Thoracic aorta (tissue), 2 donors: ENCODE data around the gene PCNT. TPM values are rescaled to one million over a fixed set of nuclear protein-coding genes. Genes with fewer than 3 reads are reported as not detected.

Experiments used
- ATAC-seq: fragments of 150-250 bp; one replicate; pipeline ENCODE4 v1.8.0; 2017; ENCODE audit warnings: low read depth; ENCODE audit not compliant: insufficient number of reproducible peaks, low FRiP score
- DNase-seq: peaks from one replicate; pipeline ENCODE4 v3.0.0-alpha.2; 2020; ENCODE audit warnings: low spot score
- H3K27ac ChIP-seq, 2 donors: fragments of 200-600 bp; sonication (generic); 1 replicate in 1 of 2; 2 replicates in 1 of 2; pipeline ENCODE4 v1.5.1; 2016; ENCODE audit warnings: mild to moderate bottlenecking in 2 of 2, moderate library complexity in 2 of 2
- H3K27me3 ChIP-seq: fragments of 200-600 bp; sonication (generic); replicated peaks from 2 replicates; pipeline ENCODE4 v1.6.0; 2016; ENCODE audit warnings: mild to moderate bottlenecking; ENCODE audit not compliant: insufficient read depth
- H3K36me3 ChIP-seq: fragments of 200-600 bp; sonication (generic); one replicate; pipeline ENCODE4 v1.5.1; 2016
- H3K4me1 ChIP-seq, 2 donors: fragments of 200-600 bp; sonication (generic); 1 replicate in 1 of 2; 2 replicates in 1 of 2; pipeline versions ENCODE4 v1.5.1 to v1.6.0; 2016; ENCODE audit warnings: low read depth in 2 of 2, mild to moderate bottlenecking in 1 of 2; ENCODE audit not compliant: control insufficient read depth in 1 of 2
- H3K4me3 ChIP-seq: fragments of 200-600 bp; sonication (generic); 2 replicates; pipeline ENCODE4 v1.5.1; 2016; ENCODE audit warnings: mild to moderate bottlenecking
- H3K9me3 ChIP-seq: fragments of 200-600 bp; sonication (generic); 2 replicates; pipeline ENCODE4 v1.5.1; 2016
- CTCF ChIP-seq: fragments of 200-600 bp; sonication (generic); IDR thresholded peaks from one replicate; pipeline ENCODE4 v1.5.1; 2019; ENCODE audit warnings: antibody characterized with exemption
- total RNA-seq, 2 donors: library from RNA; depleted of rRNA; stranded (reverse); fragments of >200 nt; gene quantifications; one replicate each; pipeline versions ENCODE4 v1.1.0 to v1.2.3, GENCODE V29; 2016

Gene PCNT
- total RNA-seq, 2 donors from 2014 or later = 46.8 to 51.4 TPM

GRCh38 chr21:46376856-46377453 lies 53.0 kb downstream of the PCNT start:
- Histone ChIP-seq H3K27me3 (no peaks in the 10 kb centered on the region), H3K36me3 (peaks cover 3% of the 10 kb centered on the region), H3K9me3 (no peaks in the 10 kb centered on the region), H3K4me1 (no peaks in the 10 kb centered on the region), H3K4me3 (no peak overlapping the region), H3K27ac (no peak overlapping the region)
- ATAC-seq (no peak), DNase-seq (no peak)
- no peak for TF ChIP-seq CTCF

GRCh38 chr21:46377789-46378188 lies 53.8 kb downstream of the PCNT start:
- peaks cover under 1% of the 10 kb centered on the region for H3K36me3 ChIP-seq
- no peaks in the 10 kb centered on the region for H3K4me1 ChIP-seq
- no peak overlapping the region for H3K4me3 ChIP-seq
- no peaks in the 10 kb centered on the region for H3K27me3 ChIP-seq
- ATAC-seq = no peak
- no peak for TF ChIP-seq CTCF
- H3K9me3 ChIP-seq = no peaks in the 10 kb centered on the region
- no peak for DNase-seq
- no peak overlapping the region for H3K27ac ChIP-seq

- H3K4me1 ChIP-seq = no peaks in the 10 kb centered on the region
- H3K9me3 ChIP-seq = no peaks in the 10 kb centered on the region
- H3K27me3 ChIP-seq = no peaks in the 10 kb centered on the region
- H3K27ac ChIP-seq = no peak overlapping the region
- ATAC-seq (no peak), DNase-seq (no peak)
- TF ChIP-seq CTCF = no peak
- H3K36me3 ChIP-seq = no peaks in the 10 kb centered on the region
- no peak overlapping the region for H3K4me3 ChIP-seq
Observed at GRCh38 chr21:46379105-46379504, 55.1 kb downstream of the PCNT start.

- Histone ChIP-seq H3K36me3 (no peaks in the 10 kb centered on the region), H3K4me1 (no peaks in the 10 kb centered on the region), H3K4me3 (no peak overlapping the region), H3K9me3 (no peaks in the 10 kb centered on the region), H3K27ac (no peak overlapping the region), H3K27me3 (no peaks in the 10 kb centered on the region)
- no peak for DNase-seq
- no peak for TF ChIP-seq CTCF
- ATAC-seq = no peak
Observed at GRCh38 chr21:46379691-46380090, 55.7 kb downstream of the PCNT start.

- Histone ChIP-seq H3K4me3 (no peak overlapping the region), H3K4me1 (no peaks in the 10 kb centered on the region), H3K27me3 (no peaks in the 10 kb centered on the region), H3K36me3 (peaks cover 12% of the 10 kb centered on the region), H3K27ac (no peak overlapping the region), H3K9me3 (no peaks in the 10 kb centered on the region)
- no peak for TF ChIP-seq CTCF
- ATAC-seq (no peak), DNase-seq (no peak)
Observed at GRCh38 chr21:46381541-46381940, 57.6 kb downstream of the PCNT start.
